GM12801 (cell line): Measurements from ENCODE around the gene PYROXD2.

Experiments used
- TF ChIP-seq, protein P1 (sequence below): IDR thresholded peaks from one replicate; pipeline ENCODE4 v1.5.1; 2011; ENCODE audit warnings: control low read depth; ENCODE audit not compliant: insufficient read length; ENCODE audit errors: extremely low read depth

The PYROXD2 gene

DNA sequence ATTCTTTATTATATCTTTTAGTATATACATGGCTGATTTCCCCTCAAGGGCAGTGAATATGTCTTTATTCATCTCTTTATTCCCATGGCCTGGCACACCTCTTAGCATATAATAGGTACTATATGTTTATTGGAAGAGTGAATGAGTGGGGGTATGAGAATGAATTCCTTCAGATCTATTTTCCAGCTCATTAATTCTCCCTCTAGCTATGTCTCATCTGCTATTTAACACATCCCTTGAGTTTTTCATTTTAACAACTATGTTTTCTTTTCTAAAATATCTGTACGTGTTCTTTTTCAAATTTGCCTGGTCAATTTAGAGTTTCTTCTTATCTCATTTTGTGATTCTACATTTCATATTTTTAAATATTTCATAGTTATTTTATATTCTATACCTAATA, 17.3 kb upstream of the PYROXD2 start:
- TF ChIP-seq, protein P1, sequence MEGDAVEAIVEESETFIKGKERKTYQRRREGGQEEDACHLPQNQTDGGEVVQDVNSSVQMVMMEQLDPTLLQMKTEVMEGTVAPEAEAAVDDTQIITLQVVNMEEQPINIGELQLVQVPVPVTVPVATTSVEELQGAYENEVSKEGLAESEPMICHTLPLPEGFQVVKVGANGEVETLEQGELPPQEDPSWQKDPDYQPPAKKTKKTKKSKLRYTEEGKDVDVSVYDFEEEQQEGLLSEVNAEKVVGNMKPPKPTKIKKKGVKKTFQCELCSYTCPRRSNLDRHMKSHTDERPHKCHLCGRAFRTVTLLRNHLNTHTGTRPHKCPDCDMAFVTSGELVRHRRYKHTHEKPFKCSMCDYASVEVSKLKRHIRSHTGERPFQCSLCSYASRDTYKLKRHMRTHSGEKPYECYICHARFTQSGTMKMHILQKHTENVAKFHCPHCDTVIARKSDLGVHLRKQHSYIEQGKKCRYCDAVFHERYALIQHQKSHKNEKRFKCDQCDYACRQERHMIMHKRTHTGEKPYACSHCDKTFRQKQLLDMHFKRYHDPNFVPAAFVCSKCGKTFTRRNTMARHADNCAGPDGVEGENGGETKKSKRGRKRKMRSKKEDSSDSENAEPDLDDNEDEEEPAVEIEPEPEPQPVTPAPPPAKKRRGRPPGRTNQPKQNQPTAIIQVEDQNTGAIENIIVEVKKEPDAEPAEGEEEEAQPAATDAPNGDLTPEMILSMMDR = no peak

- TF ChIP-seq, protein P1 = no peak
Observed at GRCh38 chr10:98431016-98431415, 16.0 kb upstream of the PYROXD2 start.

- TF ChIP-seq, protein P1 = no peak
Observed at GRCh38 chr10:98430427-98430826, 15.4 kb upstream of the PYROXD2 start.

DNA sequence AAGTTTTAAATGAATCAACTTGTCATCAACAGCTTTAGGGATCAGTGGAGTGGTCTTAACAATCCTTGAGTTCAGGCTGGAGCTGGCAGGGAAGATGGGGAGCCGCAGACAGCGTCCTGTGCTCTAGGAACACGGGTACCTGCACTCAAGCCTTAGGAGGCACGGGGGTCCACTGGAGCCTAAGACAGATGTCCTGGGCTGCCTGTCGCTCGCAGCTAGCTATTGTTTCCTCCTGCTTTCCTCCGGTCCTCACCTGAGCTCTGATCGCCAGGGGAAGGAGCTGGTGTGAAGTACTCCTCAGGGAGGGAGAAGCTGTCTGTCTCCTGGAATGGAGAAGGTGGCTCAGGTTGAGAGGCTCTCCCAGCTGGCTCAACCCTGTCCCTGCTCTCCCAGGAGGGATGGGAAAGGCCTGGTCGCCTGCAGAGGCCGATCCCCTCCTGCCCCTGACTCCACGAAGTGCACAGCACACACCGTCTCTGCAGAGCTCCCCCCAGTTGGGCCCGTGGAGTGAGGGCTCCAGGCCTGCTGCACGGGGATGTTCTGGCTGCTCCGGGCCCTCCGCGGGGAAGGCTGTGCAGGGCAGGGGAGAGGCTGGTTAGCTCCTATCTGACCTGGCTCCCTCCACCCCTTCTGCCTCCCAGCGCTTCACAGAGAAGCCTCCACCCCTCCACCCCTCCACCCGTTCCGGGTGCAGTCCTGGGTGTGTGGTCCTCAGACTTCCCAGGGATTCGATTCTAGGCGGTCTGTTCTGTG, 14.5 kb upstream of the PYROXD2 start:
- TF ChIP-seq, protein P1 = no peak

GRCh38 chr10:98427011-98427515, 12.1 kb upstream of the PYROXD2 start:
- TF ChIP-seq, protein P1 = no peak

DNA sequence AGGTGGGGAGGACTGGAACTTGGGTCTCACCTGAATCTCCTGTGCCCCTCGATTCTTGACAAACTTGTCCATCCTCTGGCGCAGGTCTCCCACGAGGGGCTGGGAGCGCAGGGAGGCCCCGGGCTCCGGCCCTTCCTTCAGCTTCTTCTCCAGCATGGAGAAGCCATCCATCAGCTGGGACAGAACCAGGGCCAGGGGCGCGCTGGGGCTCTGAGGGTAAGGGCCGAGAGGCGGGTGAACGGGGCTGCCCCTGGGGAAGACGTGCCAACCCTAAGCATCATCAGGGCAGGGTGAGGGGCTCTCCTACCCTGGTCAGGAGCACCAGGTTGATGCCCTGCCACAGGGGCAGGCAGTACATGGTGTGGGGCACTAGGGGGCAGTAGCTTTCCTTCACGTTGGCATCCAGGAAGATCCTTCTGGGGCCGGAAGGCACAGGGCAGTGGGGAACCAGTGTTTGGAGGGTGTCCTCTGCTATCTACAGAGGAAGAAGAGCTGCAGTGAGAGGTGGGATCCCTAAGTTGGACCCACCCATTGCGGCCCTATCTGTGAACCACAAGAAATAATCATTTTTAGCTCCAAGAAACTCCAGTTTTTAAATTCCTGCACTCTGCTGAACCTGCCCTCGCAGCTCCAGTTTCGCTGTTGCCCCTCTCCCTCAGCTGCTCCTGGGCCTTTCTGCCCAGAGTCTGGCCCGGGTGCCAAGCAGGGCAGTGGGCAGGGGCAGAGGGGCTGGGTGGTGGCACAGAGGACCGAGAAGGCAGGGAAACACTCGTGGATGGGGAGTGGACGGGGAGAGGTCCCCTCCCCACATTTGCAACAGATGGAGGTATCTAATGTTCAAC, 10.8 kb upstream of the PYROXD2 start:
- TF ChIP-seq, protein P1 = peak; percentile 51
